SK-N-SH (cell line): ENCODE measurements around the gene ARHGEF26. TPM values are rescaled to one million over a fixed set of nuclear protein-coding genes. Genes with fewer than 3 reads are reported as not detected.

Experiments
- CTCF ChIA-PET: fragments of 300-600, 350-600 bp; formaldehyde crosslinking; extraction: SDS; loops from one replicate; lab custom pipeline; 2021; lab: Yijun Ruan, JAX
- POLR2A ChIA-PET: fragments of 350-600 bp; sonication (Branson Sonifier 250); formaldehyde crosslinking; extraction: SDS; loops from one replicate; lab custom pipeline; 2020; ENCODE audit warnings: antibody characterized with exemption, inconsistent platforms; lab: Yijun Ruan, JAX
- DNase-seq: peaks from one replicate; pipeline ENCODE4 v3.0.0; 2012
- H2AFZ ChIP-seq: fragments of 200-600 bp; sonication (generic); 2 replicates; pipeline ENCODE4 v1.8.1; 2016; ENCODE audit warnings: antibody characterized with exemption, mild to moderate bottlenecking, low read depth
- H3F3A ChIP-seq: fragments of 200-600 bp; sonication (generic); replicated peaks from 2 replicates; pipeline ENCODE3; 2016; ENCODE audit warnings: antibody characterized with exemption, mild to moderate bottlenecking; ENCODE audit not compliant: insufficient read depth
- H3K27ac ChIP-seq, 2 experiments: fragments of 200-500 bp in 1 of 2; fragments of 200-600 bp in 1 of 2; sonication (Bioruptor generic) in 1 of 2; sonication (generic), shearing (Covaris generic) in 1 of 2; 2 replicates each; pipeline versions ENCODE4 v1.5.1 to v1.6.1; 2014 to 2016; ENCODE audit warnings: low read depth in 2 of 2, inconsistent platforms in 1 of 2, low read length in 1 of 2, mild to moderate bottlenecking in 1 of 2, mixed read lengths in 1 of 2
- H3K27me3 ChIP-seq: fragments of 200-600 bp; sonication (generic), shearing (Covaris generic); 2 replicates; pipeline ENCODE4 v1.6.1; 2016; ENCODE audit warnings: mixed run types; ENCODE audit not compliant: insufficient read depth
- H3K36me3 ChIP-seq, 2 experiments: fragments of 200-500 bp in 1 of 2; fragments of 200-600 bp in 1 of 2; sonication (Bioruptor generic) in 1 of 2; sonication (generic) in 1 of 2; replicated peaks in 1 of 2; 2 replicates each; pipeline versions ENCODE3 to v1.5.1; 2014 to 2016; ENCODE audit warnings: low read length in 1 of 2, mild to moderate bottlenecking in 1 of 2; ENCODE audit not compliant: insufficient read depth in 2 of 2, control insufficient read depth in 1 of 2
- H3K4me1 ChIP-seq, 2 experiments: fragments of 200-500 bp in 1 of 2; fragments of 200-600 bp in 1 of 2; sonication (Bioruptor generic) in 1 of 2; sonication (generic), shearing (Covaris generic) in 1 of 2; 2 replicates each; pipeline versions ENCODE4 v1.5.1 to v1.6.1; 2014 to 2016; ENCODE audit warnings: low read depth in 1 of 2, low read length in 1 of 2, mixed run types in 1 of 2; ENCODE audit not compliant: insufficient read depth in 2 of 2, control insufficient read depth in 1 of 2
- H3K4me2 ChIP-seq: fragments of 200-600 bp; sonication (generic), shearing (Covaris generic); 2 replicates; pipeline ENCODE4 v1.6.1; 2017; ENCODE audit warnings: mixed run types
- H3K4me3 ChIP-seq, 2 experiments: fragments of 200-500 bp in 1 of 2; fragments of 200-600 bp in 1 of 2; sonication (Bioruptor generic) in 1 of 2; sonication (generic), shearing (Covaris generic) in 1 of 2; 2 replicates each; pipeline versions ENCODE4 v1.5.1 to v1.8.1; 2014 to 2016; ENCODE audit warnings: low read depth in 2 of 2, inconsistent platforms in 1 of 2, low read length in 1 of 2, mild to moderate bottlenecking in 1 of 2, mixed read lengths in 1 of 2, moderate library complexity in 1 of 2
- H3K79me2 ChIP-seq: fragments of 200-600 bp; sonication (generic); 2 replicates; pipeline ENCODE4 v1.8.1; 2017; ENCODE audit warnings: mild to moderate bottlenecking; ENCODE audit not compliant: insufficient read depth
- H3K9ac ChIP-seq: fragments of 200-600 bp; sonication (generic); 2 replicates; pipeline ENCODE4 v1.6.1; 2017; ENCODE audit warnings: mixed run types
- H3K9me2 ChIP-seq: fragments of 200-600 bp; sonication (generic); 2 replicates; pipeline ENCODE4 v1.6.1; 2017; ENCODE audit warnings: mixed run types
- H3K9me3 ChIP-seq: fragments of 200-600 bp; sonication (generic); 2 replicates; pipeline ENCODE4 v1.6.1; 2017; ENCODE audit warnings: mixed run types, mild to moderate bottlenecking, moderate library complexity
- H4K20me1 ChIP-seq: fragments of 200-600 bp; sonication (generic); 2 replicates; pipeline ENCODE4 v1.6.1; 2017; ENCODE audit warnings: mild to moderate bottlenecking, mixed run types; ENCODE audit not compliant: insufficient read depth
- ELF1 ChIP-seq: IDR thresholded peaks from 2 replicates; pipeline ENCODE4 v1.4.0; 2012
- EP300 ChIP-seq, 2 experiments: IDR thresholded peaks; 2 replicates each; pipeline versions ENCODE4 v1.4.0 to v1.6.1; 2012; ENCODE audit warnings: borderline replicate concordance in 1 of 2, low read depth in 1 of 2, low read length in 1 of 2
- FOSL2 ChIP-seq: IDR thresholded peaks from 2 replicates; pipeline ENCODE4 v1.4.0; 2012; ENCODE audit warnings: low read depth, mild to moderate bottlenecking, moderate library complexity, borderline replicate concordance
- FOXJ3 ChIP-seq: sonication (generic); formaldehyde crosslinking; IDR thresholded peaks from 2 replicates; pipeline ENCODE4 v1.5.1; 2020; ENCODE audit warnings: mild to moderate bottlenecking, missing genetic modification reagents
- FOXM1 ChIP-seq: IDR thresholded peaks from 2 replicates; pipeline ENCODE4 v1.4.0; 2012; ENCODE audit warnings: low read depth, mild to moderate bottlenecking
- GATA2 ChIP-seq: sonication (generic); formaldehyde crosslinking; IDR thresholded peaks from 2 replicates; pipeline ENCODE4 v1.5.0; 2020; ENCODE audit warnings: mild to moderate bottlenecking, missing genetic modification reagents
- MEF2A ChIP-seq: IDR thresholded peaks from 2 replicates; pipeline ENCODE4 v1.4.0; 2012; ENCODE audit warnings: low read depth, borderline replicate concordance
- NFIC ChIP-seq: IDR thresholded peaks from 2 replicates; pipeline ENCODE4 v1.4.0; 2012; ENCODE audit warnings: borderline replicate concordance
- NRF1 ChIP-seq: IDR thresholded peaks from 2 replicates; pipeline ENCODE4 v1.6.1; 2012; ENCODE audit warnings: low read depth, mild to moderate bottlenecking, low read length
- RCOR1 ChIP-seq: fragments of 150-350 bp; IDR thresholded peaks from 2 replicates; pipeline ENCODE4 v1.6.1; 2017; ENCODE audit warnings: antibody characterized with exemption, low read length
- RXRA ChIP-seq: IDR thresholded peaks from 2 replicates; pipeline ENCODE4 v1.4.0; 2012; ENCODE audit warnings: low read depth, mild to moderate bottlenecking, borderline replicate concordance
- SIN3A ChIP-seq: IDR thresholded peaks from 2 replicates; pipeline ENCODE4 v1.6.1; 2012; ENCODE audit warnings: low read depth, mild to moderate bottlenecking, low read length, moderate library complexity, borderline replicate concordance
- SMC3 ChIP-seq: IDR thresholded peaks from 2 replicates; pipeline ENCODE4 v1.6.1; 2012; ENCODE audit warnings: low read depth, low read length, improper control_type of control experiment
- TEAD4 ChIP-seq: IDR thresholded peaks from 2 replicates; pipeline ENCODE4 v1.4.0; 2012; ENCODE audit warnings: mild to moderate bottlenecking, borderline replicate concordance; ENCODE audit not compliant: insufficient read depth
- WGBS: methylation state at CpG from one replicate; pipeline ENCODE4 v1.1.6; 2017; ENCODE audit warnings: low lambda C conversion rate; 5-methylcytosine and 5-hydroxymethylcytosine counted together
- polyA plus RNA-seq, 3 experiments: library from polyadenylated mRNA; depleted of rRNA; stranded (reverse); fragments of >200 nt; gene quantifications; 2 replicates each; pipeline ENCODE4 v1.2.3, GENCODE V29; 2012
- TF ChIP-seq, protein P1 (sequence below): fragments of 150-350 bp; IDR thresholded peaks from 2 replicates; pipeline ENCODE4 v1.6.1; 2016; ENCODE audit warnings: mild to moderate bottlenecking, low read depth, low read length
- TF ChIP-seq, protein P2 (sequence below): fragments of 200-600 bp; sonication (generic); IDR thresholded peaks from 2 replicates; pipeline ENCODE4 v1.6.1; 2017; ENCODE audit warnings: antibody characterized with exemption, mild to moderate bottlenecking, moderate library complexity
- TF ChIP-seq, protein P3 (sequence below): IDR thresholded peaks from 2 replicates; pipeline ENCODE4 v1.6.1; 2012; ENCODE audit warnings: mild to moderate bottlenecking, low read depth, low read length, moderate library complexity
- TF ChIP-seq, protein P4 (sequence below): fragments of 150-350 bp; IDR thresholded peaks from 2 replicates; pipeline ENCODE4 v1.6.1; 2017; ENCODE audit warnings: antibody characterized with exemption, low read length, low read depth, borderline replicate concordance

Gene ARHGEF26
- polyA plus RNA-seq, 1 of the 3 experiments (the other 2 are of a cell fraction): 1.2 TPM

DNA sequence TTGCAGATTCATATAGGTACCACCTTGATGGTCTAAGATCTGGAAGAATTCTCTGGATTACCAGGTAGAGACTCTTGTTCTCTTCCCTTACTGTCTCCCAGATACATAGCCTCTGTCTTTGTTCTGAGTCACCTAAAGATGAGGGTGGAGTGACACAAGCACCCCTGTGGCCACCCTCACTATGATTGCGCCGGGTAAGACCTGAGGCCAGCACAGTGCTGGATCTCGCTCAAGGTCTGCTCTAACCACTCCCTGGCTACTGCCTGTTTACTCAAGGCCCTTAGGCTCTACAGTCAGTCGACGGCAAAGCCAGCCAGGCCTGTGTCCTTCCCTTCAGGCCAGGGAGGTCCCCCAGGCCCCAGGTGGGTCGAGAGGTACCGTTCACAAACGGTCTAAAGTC, 88.3 kb downstream of the ARHGEF26 start:
- no peak for DNase-seq
- Histone ChIP-seq H3K9ac (no peak overlapping the region), H4K20me1 (no peaks in the 10 kb centered on the region), H3K4me2 (no peak overlapping the region), H3K4me1 (0 out of 4 replicates have a peak, but pooled peaks cover 0 to 3% of the 10 kb centered on the region in 2 experiments), H3F3A (no peaks in the 10 kb centered on the region), H2AFZ (no peak overlapping the region), H3K79me2 (no peaks in the 10 kb centered on the region), H3K9me3 (no peaks in the 10 kb centered on the region), H3K27me3 (no peaks in the 10 kb centered on the region), H3K27ac (no peak overlapping the region), H3K36me3 (peaks cover 0 to 8% of the 10 kb centered on the region in 2 experiments), H3K4me3 (no peak overlapping the region), H3K9me2 (no peaks in the 10 kb centered on the region)
- ChIA-PET CTCF (no interaction called here), POLR2A (no interaction called here)
- 94% methylated on average over 4 of the region's 8 CpGs for WGBS
- TF ChIP-seq FOSL2 (no peak), NFIC (no peak), ELF1 (no peak), MEF2A (no peak), GATA2 (CRISPR knock-in tag) (no peak), FOXJ3 (CRISPR knock-in tag) (no peak), RXRA (no peak)
- TF ChIP-seq, protein P1, sequence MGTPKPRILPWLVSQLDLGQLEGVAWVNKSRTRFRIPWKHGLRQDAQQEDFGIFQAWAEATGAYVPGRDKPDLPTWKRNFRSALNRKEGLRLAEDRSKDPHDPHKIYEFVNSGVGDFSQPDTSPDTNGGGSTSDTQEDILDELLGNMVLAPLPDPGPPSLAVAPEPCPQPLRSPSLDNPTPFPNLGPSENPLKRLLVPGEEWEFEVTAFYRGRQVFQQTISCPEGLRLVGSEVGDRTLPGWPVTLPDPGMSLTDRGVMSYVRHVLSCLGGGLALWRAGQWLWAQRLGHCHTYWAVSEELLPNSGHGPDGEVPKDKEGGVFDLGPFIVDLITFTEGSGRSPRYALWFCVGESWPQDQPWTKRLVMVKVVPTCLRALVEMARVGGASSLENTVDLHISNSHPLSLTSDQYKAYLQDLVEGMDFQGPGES: no peak

DNA sequence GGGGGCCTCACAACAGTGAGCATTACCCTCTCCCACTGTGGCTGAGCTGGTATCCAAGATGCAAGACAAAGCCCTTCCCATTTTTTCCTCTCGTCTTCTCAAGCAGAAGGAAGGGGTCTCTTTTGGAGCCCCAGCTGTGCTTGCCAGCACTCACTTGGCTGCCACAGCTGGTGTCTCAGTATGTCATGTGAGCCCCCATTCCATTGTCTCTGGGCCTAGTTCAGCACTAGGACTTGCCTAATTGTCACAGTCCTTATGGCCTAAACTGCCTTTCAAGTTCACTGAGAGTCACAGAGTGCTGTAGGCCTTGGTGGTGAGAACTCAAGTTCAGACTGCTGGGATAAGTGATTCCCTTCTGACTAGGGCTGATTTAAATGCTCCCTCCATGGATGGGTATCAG, 89.8 kb downstream of the ARHGEF26 start:
- TF ChIP-seq FOXM1 (no peak), SMC3 (no peak), SIN3A (no peak), NRF1 (no peak), TEAD4 (no peak), EP300 (IDR thresholded peaks at IDR 0.05; ENCODE audit: borderline replicate concordance in 1 of 2, low read depth in 1 of 2, low read length in 1 of 2) (no peak), FOXJ3 (CRISPR knock-in tag) (no peak), NFIC (no peak), RCOR1 (no peak)
- TF ChIP-seq, protein P2, sequence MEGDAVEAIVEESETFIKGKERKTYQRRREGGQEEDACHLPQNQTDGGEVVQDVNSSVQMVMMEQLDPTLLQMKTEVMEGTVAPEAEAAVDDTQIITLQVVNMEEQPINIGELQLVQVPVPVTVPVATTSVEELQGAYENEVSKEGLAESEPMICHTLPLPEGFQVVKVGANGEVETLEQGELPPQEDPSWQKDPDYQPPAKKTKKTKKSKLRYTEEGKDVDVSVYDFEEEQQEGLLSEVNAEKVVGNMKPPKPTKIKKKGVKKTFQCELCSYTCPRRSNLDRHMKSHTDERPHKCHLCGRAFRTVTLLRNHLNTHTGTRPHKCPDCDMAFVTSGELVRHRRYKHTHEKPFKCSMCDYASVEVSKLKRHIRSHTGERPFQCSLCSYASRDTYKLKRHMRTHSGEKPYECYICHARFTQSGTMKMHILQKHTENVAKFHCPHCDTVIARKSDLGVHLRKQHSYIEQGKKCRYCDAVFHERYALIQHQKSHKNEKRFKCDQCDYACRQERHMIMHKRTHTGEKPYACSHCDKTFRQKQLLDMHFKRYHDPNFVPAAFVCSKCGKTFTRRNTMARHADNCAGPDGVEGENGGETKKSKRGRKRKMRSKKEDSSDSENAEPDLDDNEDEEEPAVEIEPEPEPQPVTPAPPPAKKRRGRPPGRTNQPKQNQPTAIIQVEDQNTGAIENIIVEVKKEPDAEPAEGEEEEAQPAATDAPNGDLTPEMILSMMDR: no peak
- TF ChIP-seq, protein P3, sequence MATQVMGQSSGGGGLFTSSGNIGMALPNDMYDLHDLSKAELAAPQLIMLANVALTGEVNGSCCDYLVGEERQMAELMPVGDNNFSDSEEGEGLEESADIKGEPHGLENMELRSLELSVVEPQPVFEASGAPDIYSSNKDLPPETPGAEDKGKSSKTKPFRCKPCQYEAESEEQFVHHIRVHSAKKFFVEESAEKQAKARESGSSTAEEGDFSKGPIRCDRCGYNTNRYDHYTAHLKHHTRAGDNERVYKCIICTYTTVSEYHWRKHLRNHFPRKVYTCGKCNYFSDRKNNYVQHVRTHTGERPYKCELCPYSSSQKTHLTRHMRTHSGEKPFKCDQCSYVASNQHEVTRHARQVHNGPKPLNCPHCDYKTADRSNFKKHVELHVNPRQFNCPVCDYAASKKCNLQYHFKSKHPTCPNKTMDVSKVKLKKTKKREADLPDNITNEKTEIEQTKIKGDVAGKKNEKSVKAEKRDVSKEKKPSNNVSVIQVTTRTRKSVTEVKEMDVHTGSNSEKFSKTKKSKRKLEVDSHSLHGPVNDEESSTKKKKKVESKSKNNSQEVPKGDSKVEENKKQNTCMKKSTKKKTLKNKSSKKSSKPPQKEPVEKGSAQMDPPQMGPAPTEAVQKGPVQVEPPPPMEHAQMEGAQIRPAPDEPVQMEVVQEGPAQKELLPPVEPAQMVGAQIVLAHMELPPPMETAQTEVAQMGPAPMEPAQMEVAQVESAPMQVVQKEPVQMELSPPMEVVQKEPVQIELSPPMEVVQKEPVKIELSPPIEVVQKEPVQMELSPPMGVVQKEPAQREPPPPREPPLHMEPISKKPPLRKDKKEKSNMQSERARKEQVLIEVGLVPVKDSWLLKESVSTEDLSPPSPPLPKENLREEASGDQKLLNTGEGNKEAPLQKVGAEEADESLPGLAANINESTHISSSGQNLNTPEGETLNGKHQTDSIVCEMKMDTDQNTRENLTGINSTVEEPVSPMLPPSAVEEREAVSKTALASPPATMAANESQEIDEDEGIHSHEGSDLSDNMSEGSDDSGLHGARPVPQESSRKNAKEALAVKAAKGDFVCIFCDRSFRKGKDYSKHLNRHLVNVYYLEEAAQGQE: no peak
- TF ChIP-seq, protein P4, sequence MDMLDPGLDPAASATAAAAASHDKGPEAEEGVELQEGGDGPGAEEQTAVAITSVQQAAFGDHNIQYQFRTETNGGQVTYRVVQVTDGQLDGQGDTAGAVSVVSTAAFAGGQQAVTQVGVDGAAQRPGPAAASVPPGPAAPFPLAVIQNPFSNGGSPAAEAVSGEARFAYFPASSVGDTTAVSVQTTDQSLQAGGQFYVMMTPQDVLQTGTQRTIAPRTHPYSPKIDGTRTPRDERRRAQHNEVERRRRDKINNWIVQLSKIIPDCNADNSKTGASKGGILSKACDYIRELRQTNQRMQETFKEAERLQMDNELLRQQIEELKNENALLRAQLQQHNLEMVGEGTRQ: no peak
- H4K20me1 ChIP-seq: no peaks in the 10 kb centered on the region
- POLR2A ChIA-PET: no interaction called here
- no peak overlapping the region for H3K27ac ChIP-seq
- CTCF ChIA-PET: no interaction called here
- 0 out of 4 replicates have a peak, but pooled peaks cover 0 to 3% of the 10 kb centered on the region in 2 experiments for H3K4me1 ChIP-seq
- no peaks in the 10 kb centered on the region for H3K9me2 ChIP-seq
- H2AFZ ChIP-seq: no peak overlapping the region
- peaks cover 0 to 8% of the 10 kb centered on the region in 2 experiments for H3K36me3 ChIP-seq
- H3K27me3 ChIP-seq: no peaks in the 10 kb centered on the region
- H3K79me2 ChIP-seq: no peaks in the 10 kb centered on the region
- no peak for DNase-seq
- H3F3A ChIP-seq: peaks cover 6% of the 10 kb centered on the region
- H3K4me3 ChIP-seq: no peak overlapping the region
- H3K4me2 ChIP-seq: no peak overlapping the region
- no peak overlapping the region for H3K9ac ChIP-seq
- 86% methylated on average over 1 of the region's 1 CpG for WGBS
- no peaks in the 10 kb centered on the region for H3K9me3 ChIP-seq
